Stimulated activated CD4-positive, alpha-beta T cell treated with anti-CD3 and anti-CD28 coated beads, Interleukin-1b, Interleukin-23, amount 100 ng/mL, for 48 hours (primary cell): Measurements from ENCODE around the gene NOXA1.

Experiments
- DNase-seq: peaks from one replicate; pipeline ENCODE4 v3.0.0-alpha.2; 2020

NOXA1 gene

GRCh38 chr9:137388589-137389427 lies 34.4 kb upstream of the NOXA1 start:
- DNase-seq: no peak

GRCh38 chr9:137389428-137389746 lies 33.8 kb upstream of the NOXA1 start:
- DNase-seq: no peak

- DNase-seq: no peak
Measured at GRCh38 chr9:137390553-137391410, 32.4 kb upstream of the NOXA1 start.

DNA sequence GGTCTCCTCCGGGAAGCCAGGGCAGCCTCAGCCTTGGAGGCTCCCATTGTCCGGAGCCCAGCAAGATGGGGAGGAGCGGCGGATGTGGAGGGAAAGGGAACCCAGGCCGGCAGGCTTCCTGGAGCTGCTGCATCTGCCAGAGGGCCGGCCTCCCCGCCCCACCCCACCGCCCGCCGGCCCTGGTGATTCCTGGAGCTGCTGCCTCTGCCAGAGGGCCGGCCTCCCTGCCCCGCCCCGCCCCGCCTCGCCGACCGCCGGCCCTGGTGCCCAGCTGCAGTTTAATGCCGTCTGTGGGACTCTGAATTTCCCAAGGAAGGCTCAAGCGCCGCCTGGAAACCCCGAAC lies 31.8 kb upstream of the NOXA1 start:
- DNase-seq: no peak

DNA sequence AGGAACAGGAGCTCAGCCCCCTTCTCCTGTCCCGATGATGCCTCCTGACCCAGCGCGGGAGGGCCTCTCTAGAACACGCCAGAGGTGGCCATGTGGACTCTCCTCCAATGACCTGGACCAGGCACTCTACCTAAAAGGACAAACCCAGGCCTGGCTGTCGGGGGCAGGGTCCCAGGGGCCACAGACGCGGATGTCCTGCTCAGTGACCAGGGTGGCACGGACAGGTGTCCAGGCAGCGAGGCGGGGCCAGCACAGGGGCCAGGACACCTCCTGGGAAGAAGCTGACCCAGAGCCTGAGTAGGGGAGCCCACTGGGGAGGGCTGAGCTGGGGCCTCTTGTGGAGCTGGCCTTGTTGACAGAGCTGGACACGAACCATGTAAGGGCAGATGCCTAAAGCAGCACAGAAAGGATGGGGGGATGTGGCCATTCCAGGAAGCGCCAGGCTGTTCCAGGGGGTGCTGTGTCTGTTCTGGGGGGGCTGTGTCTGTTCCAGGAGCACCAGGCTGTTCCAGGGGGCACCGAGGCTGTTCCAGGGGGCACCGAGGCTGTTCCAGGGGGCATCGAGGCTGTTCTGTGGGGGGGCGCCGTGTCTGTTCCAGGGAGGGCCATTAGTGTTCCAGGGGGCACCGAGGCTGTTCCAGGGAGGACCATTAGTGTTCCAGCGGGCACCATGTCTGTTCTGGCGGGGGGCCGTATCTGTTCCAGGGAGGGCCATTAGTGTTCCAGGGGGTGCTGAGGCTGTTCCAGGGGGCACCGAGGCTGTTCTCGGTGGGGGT lies 30.8 kb upstream of the NOXA1 start:
- DNase-seq: no peak

- DNase-seq: no peak
Measured at GRCh38 chr9:137393176-137394150, 29.7 kb upstream of the NOXA1 start.

DNA sequence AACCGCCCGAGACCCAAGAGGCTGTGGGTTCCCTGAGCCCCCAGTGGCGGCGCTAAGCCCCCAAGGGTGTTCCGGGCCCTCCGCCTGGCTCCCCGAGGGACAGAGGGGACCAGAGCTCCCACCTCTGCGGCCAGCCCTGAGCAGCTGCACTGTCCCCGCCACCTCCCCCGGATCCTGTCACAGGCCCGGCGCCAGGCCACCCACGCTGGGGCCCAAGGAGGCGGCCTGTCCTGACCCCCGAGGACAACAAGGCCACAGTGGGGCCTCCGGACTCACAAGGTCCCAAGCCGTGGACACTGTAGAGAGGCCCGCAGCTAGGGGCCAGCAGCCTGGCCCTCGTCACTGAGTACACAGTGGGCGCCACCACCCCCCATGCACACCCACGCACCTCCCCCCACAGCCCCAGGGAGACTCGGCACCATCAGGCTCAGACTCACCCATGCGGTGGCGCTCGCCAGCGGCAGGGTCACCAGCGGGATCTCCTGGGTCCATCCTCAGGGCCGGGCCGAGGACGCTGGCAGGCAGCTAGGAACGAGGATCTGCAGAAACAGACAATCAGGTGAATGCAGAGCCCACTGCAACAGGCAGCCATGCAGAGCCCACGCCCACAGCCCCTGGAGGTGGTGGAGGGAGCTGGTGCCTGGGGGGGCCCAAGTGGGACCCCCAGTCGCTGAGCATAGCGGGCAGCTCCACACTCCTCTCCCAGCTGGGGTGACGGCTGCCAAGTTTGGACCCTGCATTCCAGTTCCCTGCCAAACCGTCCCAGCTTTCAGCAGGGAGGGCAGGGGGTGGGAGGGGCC lies 28.1 kb upstream of the NOXA1 start:
- no peak for DNase-seq

GRCh38 chr9:137395666-137396010 lies 27.6 kb upstream of the NOXA1 start:
- DNase-seq: no peak

- DNase-seq: no peak
Measured at GRCh38 chr9:137396227-137396626, 27.0 kb upstream of the NOXA1 start.

DNA sequence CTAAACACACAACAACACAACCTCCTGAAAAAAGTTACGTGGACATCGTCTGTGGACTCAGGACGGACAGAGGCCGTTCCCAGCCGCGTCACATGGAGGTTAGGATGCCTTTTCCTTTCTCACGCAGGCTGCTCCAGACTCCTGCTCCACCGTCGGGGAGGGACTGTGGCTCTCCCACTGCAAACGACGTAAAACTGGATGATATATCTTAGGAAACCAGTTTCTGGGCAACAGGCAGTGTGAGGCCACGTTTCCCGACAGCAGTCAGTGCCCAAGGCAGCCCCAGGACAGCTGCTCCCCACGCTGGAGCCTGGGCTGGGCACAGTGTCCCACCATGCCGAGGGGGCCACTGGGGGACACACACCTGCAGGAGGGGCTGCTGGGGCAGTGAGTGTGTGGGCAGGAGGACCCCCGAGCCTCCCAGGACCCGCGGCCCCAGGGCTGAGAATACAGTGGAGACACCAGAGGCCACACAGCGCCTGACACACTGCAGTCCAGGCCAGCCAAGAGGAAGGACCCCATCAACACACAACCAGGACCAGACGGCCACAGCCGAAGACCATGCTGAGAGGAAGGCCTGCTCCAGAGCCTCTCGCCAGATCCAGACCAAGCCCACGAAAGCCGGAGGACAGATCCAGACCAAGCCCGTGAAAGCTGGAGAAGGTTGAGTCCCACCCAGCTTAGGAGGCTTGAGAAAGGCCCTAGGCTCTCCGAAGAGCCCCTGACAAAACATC lies 26.4 kb upstream of the NOXA1 start:
- DNase-seq: no peak

- peak; percentile 64 for DNase-seq
Measured at GRCh38 chr9:137397675-137398423, 25.3 kb upstream of the NOXA1 start.

GRCh38 chr9:137398561-137399468 lies 24.4 kb upstream of the NOXA1 start:
- no peak for DNase-seq

DNA sequence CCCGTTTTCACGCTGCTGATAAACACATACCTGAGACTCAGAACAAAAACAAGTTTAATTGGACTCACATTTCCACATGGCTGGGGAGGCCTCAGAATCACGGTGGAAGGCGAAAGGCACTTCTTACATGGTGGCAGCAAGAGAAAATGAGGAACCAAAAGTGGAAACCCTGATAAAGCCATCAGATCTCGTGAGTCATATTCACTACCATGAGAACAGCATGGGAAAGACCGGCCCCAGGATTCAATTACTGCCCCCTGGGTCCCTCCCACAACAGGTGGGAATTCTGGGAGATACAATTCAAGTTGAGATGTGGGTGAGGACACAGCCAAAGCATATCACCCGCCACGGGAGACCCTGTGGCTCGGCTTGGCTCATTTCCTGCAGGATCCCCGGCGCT lies 20.4 kb upstream of the NOXA1 start:
- DNase-seq: no peak

DNA sequence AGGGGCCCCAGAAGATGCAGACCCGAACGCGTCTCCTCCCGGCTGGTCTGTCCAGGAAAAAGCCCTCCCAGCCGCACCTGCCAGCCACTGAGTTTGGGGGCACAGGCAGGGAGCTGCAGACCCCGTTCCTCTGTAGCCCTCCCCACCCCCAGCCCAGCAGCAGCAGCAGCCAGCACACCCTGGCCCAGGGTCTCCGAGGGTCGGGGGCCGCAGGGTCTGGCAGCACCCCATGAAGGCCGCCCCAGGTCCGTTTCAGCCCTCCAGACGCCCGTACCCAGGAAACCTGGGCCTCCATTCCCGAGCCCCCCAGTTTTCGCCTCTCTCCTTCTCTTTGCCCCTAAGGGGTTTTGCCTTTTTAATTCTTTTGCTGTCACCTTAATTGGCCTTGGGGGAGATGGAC lies 19.9 kb upstream of the NOXA1 start:
- no peak for DNase-seq

- DNase-seq: no peak
Measured at GRCh38 chr9:137404961-137405567, 18.1 kb upstream of the NOXA1 start.

- DNase-seq: no peak
Measured at GRCh38 chr9:137405677-137406081, 17.5 kb upstream of the NOXA1 start.

GRCh38 chr9:137406085-137406760 lies 17.0 kb upstream of the NOXA1 start:
- no peak for DNase-seq
